ENCODE measurements around the gene NAV3.

Gene NAV3

DNA sequence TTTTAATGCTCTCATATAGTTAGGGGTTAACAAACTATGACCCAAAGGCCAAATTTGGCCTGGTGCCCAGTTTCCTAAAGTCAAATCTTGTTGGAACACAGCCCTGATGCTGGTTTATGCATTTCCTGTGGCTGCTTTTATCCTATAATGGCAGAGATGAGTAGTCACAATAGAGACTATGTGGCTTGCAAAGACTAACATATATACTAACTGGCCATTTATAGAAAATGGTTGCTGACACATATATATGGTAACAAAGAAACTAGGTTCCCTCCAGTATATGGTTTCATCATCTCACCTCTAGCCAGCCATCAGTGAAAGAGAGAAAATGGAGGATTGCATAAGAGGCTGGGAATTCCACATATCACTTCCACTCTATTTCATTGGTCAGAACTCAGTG is 10.8 kb downstream of the NAV3 start:
- in situ Hi-C loops (cut with HindIII; ENCODE audit: low sequenced_read_pairs), result no loop called here
- H3K4me3 ChIP-seq (ENCODE audit: low read depth, low read length), result no peak overlapping the region
- no peak for DNase-seq (ENCODE audit: low read depth)
- TF ChIP-seq, protein P1, sequence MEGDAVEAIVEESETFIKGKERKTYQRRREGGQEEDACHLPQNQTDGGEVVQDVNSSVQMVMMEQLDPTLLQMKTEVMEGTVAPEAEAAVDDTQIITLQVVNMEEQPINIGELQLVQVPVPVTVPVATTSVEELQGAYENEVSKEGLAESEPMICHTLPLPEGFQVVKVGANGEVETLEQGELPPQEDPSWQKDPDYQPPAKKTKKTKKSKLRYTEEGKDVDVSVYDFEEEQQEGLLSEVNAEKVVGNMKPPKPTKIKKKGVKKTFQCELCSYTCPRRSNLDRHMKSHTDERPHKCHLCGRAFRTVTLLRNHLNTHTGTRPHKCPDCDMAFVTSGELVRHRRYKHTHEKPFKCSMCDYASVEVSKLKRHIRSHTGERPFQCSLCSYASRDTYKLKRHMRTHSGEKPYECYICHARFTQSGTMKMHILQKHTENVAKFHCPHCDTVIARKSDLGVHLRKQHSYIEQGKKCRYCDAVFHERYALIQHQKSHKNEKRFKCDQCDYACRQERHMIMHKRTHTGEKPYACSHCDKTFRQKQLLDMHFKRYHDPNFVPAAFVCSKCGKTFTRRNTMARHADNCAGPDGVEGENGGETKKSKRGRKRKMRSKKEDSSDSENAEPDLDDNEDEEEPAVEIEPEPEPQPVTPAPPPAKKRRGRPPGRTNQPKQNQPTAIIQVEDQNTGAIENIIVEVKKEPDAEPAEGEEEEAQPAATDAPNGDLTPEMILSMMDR (IDR thresholded peaks at IDR 0.05; ENCODE audit: low read depth, low read length, missing control alignments), result no peak

DNA sequence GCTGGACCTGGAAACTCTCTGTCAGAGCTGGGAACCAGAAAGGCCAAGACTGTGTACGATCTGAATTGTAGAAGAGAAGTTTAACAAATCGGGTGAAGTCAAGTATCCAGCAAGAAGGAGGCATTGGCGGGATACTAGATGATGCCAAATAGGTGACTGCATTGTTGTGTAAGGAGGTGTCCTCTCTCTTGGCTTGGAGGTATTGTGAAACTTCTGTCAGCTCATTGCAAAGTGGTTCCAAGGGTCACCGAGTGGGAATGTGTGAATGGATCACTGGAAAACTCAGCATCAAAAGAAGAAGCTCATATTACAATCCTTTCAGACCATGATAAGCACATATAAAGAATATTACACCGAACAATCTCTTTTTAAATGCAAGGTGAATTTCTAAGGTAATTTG is 11.7 kb downstream of the NAV3 start:
- no peak overlapping the region for H3K4me3 ChIP-seq (ENCODE audit: low read depth, low read length)
- no peak for DNase-seq (ENCODE audit: low read depth)
- TF ChIP-seq, protein P1 (IDR thresholded peaks at IDR 0.05; ENCODE audit: low read depth, low read length, missing control alignments), result no peak
- in situ Hi-C loops (cut with HindIII; ENCODE audit: low sequenced_read_pairs), result no loop called here

DNA sequence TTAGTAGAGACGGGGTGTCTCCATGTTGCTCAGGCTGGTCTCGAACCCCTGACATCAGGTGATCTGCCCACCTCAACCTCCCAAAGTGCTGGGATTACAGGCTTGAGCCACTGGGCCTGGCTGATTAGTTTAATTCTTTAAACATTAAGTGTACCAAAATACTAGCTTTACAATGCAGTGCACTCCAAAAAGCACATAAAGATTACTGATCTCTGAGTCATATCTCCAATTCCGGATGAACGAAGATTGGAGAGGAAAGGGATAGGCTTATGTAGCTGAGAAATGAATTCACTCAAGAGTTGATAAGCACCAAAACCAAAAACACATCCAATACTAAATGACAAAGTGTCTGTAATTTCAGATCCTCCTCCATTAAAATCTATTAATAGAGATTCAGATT is 15.1 kb downstream of the NAV3 start:
- TF ChIP-seq, protein P1 (IDR thresholded peaks at IDR 0.05; ENCODE audit: low read depth, low read length, missing control alignments), result no peak
- DNase-seq (ENCODE audit: low read depth), result no peak
- no peak overlapping the region for H3K4me3 ChIP-seq (ENCODE audit: low read depth, low read length)
- in situ Hi-C loops (cut with HindIII; ENCODE audit: low sequenced_read_pairs), result no loop called here

DNA sequence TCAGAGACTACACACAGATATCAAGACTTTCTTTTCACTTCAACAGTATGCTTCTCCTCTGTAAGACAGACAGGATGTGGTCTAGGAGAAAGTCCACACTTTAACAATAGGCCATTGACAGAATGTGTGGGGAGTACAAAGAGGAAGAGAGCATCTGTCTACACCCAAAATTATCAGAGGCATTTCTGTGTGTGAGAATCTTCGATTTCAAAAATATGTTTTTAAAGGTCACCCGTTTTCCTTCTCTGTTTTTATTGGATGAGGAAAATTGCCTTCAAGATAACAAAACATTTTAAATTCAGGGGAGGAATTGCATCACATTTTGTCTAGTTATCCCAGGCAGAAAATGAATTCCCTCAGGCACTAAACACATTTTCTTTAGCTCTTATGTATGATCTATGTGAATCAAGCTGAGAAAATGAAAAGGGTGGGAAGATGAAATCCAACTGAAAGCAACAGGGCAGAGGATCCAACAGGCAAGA is 16.4 kb downstream of the NAV3 start:
- TF ChIP-seq, protein P1 (IDR thresholded peaks at IDR 0.05; ENCODE audit: low read depth, low read length, missing control alignments), result no peak
- no peak for DNase-seq (ENCODE audit: low read depth)
- H3K4me3 ChIP-seq (ENCODE audit: low read depth, low read length), result no peak overlapping the region

DNA sequence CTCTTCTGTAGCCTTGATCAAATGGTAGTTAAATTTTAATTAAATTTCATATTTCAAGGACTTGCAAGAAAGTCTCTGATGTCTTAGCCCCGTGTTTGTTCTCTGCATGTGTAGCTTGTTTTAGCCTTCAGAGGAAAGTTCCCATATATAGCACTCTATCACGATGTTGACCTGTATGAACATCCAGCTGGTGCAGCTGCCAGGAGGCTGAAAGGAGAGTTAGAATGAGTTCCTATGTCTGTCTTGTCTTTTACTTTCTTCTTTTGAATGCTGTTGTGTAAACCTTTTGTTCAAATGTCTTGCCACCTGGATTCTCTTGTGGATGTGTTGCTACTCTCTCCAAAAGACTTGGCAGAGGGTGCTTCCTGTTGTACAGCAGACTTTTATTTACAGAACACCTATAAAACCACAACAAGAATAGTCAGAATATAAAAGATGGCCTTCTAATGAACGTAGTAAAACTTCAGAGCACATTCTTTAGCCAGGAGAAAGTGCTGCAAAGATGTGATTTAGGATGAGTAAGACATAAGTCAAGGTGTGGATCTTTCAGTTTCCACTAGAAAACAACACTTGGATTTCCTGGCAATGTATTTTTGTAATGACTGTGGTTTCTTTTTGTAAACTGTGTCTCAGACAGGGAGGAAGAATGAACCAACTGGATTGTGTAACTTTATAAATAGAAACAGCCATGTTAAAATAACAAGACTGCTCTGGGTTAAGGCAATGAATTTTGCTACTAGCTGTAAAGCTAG is 17.2 kb downstream of the NAV3 start:
- no peak overlapping the region for H3K4me3 ChIP-seq (ENCODE audit: low read depth, low read length)
- in situ Hi-C loops (cut with HindIII; ENCODE audit: low sequenced_read_pairs), result no loop called here
- TF ChIP-seq, protein P1 (IDR thresholded peaks at IDR 0.05; ENCODE audit: low read depth, low read length, missing control alignments), result no peak
- peak; percentile 81 for DNase-seq (ENCODE audit: low read depth)

More for the DNA sequence above, 16.4 kb downstream of the NAV3 start:
- in situ Hi-C loops (cut with HindIII; ENCODE audit: low sequenced_read_pairs), result no loop called here

DNA sequence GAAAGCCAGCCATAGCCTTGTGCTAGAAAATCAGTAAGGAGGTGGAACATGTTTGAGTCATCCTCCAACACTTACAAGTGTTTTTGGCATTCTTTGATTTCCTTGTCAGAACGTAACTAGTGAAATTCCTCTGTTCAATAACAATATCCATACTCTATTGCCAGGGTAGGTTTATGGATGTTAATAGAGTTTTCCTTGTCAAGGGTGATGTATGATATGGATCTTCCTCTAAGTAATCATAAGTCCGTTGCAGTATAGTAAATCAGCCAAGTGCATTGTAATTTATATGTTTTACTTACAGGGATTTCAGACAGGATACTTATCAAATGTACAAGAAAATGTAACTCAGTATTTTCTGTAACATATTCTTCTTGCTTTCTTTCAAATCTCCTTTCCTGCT is 19.4 kb downstream of the NAV3 start:
- in situ Hi-C loops (cut with HindIII; ENCODE audit: low sequenced_read_pairs), result no loop called here
- H3K4me3 ChIP-seq (ENCODE audit: low read depth, low read length), result no peak overlapping the region
- DNase-seq (ENCODE audit: low read depth), result no peak
- TF ChIP-seq, protein P1 (IDR thresholded peaks at IDR 0.05; ENCODE audit: low read depth, low read length, missing control alignments), result no peak
